ENCODE measurements around the gene SCN7A.
"Not testable (repeated sequence)": the region's sequence is repeated elsewhere in the genome, so short reads cannot be mapped to it uniquely, and the experiment has no call there.

The SCN7A gene

DNA sequence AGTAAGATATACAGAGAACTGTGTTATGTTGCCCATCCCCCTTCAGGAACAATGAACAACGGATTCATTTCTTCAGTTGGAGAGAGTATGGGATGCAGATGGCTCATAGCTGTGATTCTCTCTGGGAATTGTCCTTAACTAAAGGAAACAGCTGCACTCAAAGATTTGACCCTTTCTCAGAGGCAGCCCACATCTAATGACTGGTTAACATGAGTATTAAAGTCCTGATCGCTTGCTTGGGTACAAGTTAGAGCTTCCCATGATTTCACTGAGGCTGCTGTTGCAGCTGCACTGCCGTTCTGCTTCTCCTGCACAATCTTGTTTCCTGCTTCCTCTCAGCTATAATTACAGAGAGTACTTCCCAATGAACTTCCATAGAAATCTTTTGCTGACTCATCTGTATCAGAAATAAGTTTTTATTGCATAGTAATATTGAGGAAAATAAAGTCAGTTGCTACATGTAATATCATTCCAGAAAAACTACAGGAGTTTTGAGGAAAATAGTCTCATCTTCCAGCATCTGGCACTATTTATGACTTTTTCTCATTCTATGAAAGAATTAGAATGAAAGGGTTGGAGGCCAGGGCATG lies 105.5 kb downstream of the SCN7A start:
- no peak for DNase-seq

DNA sequence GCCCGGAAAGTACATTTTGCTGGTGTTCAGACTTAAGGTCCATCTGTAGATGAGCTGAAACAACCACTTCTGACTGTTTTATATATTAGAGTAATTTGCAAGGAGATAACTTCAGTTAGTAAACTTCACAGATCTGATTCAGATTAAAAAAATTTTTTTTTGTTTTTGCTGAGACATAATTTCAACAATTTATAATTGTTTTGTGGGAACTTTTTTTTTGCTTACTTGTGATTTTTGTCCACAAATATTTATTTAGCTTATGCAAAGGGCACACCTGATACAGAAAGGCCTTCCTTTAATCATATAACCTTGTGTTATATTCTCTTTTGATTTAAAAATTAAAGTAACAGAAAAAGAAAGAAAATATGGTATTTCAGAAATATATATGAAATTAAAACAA lies 108.7 kb downstream of the SCN7A start:
- DNase-seq: no peak

DNA sequence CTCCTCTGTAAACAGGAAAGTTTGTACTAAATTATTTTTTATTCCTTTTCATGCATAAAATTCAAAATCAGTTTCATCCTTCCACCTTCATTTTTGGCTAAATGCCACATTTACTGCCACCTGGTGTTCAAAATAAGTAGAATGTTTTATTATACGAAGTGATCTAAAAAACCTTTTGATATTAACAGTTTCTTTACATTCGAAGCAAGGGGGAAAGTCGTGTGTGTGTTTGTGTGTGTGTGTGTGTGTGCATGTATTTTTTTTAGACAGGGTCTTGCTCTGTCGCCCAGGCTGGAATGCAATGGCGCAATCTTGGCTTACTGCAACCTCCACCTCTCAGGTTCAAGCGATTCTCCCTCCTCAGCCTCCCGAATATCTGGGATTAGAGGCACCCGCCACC lies 109.3 kb downstream of the SCN7A start:
- no peak for DNase-seq

DNA sequence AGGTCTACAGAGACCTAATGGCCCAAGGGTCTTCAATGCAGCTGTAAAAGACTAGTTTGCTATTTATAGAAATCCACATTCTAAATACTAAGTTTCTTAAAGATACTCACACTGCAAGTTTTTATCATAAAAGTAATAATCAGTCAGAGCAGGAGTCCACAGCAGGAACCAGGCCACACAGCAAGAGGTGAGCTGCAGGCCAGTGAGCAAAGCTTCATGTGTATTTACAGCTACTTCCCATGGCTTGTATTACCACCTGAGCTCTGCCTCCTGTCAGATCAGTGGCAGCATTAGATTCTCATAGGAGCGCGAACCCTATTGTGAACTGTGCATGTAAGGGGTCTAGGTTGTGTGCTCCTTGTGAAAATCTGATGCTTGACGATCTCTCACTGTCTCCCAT lies 111.6 kb downstream of the SCN7A start:
- DNase-seq: no peak

DNA sequence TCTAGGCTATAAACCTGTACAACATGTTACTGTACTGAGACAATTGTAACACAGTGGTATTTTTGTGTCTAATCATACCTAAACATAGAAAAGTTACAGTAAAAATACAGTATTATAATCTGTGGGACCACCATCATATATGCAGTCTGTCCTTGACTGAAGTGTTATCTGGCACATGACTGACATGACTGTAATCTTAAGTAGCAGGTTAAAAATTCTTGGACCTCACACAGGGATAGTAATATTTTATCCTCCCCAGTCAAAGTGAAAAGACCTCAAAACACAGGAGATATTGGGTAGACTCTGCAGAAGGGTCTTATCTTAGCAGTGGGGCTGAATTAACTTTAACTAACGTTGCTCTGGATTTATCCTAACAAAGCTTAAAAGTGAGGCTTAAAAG lies 113.4 kb downstream of the SCN7A start:
- no peak for DNase-seq

DNA sequence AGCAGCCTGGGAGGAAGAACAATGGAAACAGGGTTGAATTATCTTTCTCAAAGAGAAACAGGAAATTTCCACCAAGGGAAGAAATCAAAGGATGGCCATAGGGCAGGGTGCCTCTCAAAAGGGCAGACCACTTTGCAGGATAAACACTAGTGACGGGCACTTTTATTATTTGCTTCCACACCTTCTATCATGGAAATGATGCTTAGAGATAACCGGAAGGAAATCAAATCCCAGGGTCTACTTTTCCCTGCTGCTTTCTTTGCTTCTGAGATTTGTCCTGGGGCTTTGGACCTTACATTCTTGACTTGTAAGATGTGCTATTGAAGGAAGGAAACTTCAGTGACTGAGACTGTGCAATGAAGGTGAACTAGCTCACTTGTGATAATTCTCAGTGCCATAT lies 117.2 kb downstream of the SCN7A start:
- no peak for DNase-seq

DNA sequence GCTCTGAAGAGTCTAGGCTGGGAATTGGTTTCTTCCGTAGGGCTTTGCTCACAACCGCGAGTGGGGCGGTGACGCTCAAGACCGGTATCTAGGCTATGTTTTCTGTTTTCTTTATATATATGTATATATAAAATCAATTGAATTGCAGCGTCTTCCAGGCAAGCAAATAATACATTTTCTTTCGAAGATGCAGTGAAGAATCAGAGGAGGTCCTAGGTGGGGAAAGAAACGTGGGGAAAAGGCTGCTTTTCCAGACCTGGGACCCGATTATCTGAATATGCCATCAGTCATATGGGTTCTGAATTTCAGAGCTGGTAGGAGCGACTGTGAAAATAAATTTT lies 117.6 kb downstream of the SCN7A start:
- no peak for DNase-seq

DNA sequence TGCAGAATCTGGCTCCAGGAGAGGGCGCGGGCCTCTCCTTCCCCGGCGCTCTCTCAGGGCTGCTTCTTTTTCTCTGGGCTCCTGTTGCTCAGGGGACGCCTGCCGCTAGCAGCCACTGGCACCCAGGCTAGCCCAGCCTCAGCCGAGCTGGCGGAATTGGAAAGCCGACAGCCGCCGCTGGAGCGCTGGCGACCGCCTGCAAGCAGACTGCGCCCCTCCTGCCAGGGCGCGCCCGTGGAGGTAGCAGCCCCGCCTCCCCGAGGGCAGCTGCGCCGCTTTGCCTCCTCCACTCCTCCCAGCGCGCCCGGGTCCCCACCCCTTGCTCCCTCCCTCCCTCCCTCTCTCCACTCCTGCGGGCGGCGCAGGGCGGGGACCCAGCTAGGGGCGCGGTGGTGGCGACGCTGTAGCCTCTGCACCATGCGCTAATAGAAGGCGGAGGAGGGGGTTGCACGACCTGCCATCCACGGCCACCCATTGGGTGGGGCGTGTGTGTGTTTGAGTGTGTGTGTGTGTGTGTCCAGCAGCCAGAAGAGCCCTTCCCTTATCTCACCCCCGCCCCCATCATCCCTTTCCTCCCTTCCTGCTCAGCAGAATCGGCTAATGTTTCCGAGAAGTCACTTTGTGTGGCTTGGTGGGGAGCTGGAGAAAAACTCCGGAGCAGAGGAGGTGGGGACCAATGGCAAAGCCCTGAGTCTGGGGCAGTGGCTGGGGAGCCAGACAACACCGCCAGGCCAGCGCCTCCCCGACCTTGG lies 118.1 kb downstream of the SCN7A start, which contains the start of gene SCN9A:
SCN9A (minus strand) TSS at position 209 of the 752 bp plus-strand sequence. CDS start 64,188 bp downstream, outside the sequence.
- no peak for DNase-seq

DNA sequence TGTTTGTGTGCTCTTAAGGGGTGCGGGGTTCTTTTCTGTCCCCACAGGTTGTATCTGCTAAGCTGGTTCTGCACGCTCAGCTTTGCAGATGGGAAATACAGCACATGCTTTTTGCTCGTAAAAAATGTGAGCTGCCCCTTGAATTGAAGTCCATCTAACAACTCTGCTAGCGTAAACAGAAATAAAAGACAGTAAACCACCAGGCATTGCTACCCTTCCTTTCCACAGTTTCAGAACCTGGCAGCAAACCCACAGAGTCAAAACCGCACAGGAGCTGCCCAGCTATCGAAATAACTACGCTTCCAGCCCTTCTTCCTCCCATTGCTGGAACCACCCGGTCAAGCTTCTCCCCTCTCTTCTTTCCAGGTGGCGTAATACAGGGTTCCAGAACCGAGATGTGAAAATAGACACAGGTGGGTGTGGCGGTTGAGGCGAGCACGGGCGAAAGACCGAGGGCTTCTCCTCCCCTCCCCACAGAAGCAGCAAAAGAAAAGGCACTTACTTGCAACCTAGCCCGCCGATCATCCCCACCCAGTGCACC lies 118.8 kb downstream of the SCN7A start:
- DNase-seq: no peak

DNA sequence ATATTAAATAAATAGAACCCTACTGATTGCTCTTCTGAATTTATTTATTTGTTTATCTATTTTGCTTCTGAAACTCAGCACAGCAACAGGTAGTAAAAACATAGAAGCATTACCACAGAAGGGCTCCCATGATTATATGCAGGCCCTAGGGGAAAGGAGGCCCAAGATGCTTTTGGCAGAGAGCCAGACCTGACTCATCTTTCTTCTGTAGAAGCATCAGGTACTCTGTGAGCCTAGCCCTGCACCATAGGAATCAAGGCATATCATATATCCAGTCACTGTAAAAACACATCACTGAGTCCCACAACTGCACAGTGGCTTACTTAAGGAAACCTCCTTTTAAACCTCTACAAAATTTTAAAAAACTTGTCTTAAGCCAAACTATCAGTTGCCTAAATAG lies 120.1 kb downstream of the SCN7A start:
- DNase-seq: no peak

DNA sequence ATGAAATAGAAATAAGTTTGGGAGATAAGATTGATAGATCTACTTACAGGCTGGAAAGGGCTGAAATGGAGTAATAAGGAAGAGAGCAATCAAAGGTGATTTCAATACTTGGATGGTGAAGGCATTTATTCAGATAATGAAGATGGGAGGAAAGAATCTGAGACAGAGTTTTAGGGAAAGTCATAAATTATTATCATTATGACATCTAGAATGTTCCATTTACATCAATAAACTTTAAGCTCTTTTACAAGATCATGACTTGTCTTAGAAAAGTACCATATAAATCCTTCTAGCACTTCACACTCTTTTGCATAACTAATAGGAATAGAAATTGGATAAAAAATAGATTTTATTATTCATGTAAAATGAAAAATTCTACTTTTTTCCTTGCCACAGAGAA lies 120.5 kb downstream of the SCN7A start:
- no peak for DNase-seq

DNA sequence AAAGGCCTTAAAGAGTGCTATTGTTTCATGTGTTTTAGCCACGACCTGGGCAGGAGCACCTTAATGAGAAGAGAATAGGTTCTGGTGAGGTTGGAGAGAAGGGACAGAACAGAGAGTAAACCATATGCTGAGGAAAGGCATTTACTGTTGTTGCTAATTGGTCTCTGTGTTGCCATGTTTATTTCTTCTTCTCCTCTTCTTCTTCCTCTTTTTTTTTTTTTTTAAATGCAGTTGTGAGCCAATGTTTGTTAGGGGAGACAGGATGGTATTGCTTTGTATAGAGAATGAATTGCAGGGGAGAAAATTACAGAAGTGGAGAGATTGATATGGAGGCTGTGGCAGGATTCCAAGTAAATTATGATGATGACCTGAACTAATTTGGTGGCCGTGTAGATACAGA lies 120.9 kb downstream of the SCN7A start:
- DNase-seq: no peak

DNA sequence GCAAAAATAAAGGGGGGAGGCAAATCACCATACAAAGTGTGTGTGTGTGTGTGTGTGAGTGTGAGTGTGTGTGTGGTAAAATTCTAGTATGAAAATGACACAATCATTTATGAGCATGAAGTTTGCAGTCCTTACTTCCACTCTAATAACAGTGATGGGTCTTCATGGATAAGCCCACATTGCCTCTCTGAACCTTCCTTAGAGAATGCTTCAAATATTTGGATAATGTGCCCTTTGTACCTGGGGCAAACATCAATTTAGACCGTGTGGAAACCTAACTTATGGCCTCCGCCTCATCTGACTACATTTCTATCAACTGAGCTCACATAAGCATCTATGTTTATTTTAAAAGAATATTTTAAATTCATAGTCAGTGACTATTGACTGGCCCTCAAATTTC lies 122.0 kb downstream of the SCN7A start:
- DNase-seq: no peak

DNA sequence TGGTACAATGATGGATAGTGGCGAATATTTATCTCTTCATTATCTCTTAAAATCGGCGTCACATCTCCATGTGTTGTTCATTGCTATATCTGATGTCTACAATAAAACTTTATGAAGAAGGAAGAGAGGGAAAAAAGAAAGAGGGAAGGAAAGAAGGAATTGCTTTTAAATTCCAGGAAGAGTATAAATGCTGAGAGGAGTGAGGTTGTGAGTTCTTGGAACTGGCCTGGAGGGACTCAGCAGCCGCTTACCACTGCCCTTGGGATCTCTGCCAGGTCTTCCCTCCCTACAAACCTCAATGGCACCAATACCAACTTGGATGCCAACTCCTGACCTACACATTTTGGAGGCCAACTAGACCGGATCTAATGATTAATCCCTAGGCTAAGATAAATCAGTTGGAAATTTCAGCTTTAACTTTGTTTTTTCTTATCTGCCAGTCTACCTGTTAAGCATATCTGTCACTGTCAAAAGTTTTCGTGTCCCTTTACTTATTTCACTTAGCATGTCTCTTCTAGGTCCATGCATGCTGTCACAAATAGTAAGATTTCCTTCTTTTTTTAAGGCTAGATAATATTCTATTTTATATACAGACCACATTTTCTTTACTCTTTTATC lies 128.1 kb downstream of the SCN7A start:
- DNase-seq: no peak

DNA sequence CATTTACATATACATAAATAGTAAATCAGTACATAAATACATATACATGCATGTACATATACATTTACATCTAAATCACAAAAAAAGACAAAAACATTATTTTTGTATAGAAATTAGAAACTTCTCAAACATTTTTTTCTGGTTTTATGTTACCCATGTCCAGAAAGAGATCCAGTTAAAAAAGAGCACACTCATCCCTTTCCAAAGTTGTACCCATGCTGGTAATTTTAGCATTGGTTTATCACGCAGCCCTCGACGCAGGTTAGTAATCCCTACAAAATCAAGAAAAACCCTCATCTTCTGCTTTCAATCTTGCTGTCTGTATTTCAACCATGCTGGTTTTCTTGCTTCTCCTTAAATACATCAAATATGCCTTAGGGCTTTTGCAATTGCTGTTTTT lies 128.8 kb downstream of the SCN7A start:
- DNase-seq: no peak

DNA sequence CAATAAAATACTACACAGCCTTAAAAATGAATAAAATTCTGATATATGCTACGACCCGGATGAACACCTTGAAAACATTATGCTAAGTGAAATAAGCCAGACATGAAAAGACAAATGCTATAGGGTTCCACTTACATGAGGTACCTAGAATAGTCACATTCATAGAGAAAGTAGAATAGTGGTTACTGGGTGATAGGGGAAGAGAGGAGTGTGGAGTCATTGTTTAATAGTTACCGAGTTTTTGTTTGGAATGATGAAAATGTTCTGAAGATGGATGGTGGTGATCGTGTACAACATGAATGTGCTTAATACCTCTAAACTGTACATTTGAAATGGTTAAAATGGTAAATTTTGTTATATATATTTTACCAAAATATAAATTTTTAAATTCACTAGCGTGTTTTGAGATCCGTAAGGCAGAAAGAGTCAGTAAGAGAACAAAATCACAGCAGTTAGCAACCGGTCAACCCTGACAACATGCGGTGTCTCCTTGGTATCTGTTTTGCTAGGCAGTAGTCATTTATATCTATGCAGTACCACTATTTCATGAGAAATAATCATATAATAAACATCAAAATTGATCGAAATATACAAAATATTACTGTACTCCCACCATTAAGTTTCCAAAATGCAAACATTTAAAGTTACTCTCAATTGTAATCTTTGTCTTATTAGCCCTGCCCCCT lies 129.4 kb downstream of the SCN7A start:
- DNase-seq: no peak

DNA sequence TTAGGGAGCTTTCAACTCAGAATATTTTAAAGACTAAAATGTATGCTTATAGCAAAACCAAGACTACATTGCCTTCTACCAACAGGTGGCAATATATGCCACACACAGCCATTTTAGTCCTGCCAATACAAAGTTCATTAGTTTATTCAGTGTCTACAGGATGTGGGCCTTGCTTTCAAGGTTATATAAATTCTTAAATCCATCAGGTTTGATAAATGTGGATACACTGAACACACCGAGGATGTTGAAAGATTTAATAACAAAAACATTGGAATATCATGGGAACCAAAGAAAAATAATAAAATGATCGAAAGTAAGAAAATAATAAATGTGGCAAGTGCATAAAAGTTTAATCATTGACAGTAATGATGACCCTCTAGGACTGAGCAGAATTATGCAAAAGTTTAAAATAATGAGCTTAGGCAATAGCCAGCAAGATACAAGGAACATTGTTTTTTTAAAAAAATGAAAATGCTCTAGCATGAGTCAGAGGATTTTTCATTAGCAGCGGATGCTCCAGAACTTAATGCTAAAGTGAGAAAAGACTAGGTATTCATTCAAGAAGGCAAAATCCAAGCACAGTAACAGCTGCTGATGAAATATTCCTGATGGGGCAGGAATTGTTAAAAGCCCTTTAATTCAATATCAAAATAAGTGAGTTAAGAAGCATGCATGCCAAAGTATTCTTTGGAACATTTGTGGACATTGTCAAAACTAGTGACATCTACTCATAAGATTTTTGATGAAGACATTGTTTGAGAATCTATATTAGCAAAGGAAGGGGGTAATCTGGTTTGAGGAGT lies 132.5 kb downstream of the SCN7A start:
- DNase-seq: no peak

DNA sequence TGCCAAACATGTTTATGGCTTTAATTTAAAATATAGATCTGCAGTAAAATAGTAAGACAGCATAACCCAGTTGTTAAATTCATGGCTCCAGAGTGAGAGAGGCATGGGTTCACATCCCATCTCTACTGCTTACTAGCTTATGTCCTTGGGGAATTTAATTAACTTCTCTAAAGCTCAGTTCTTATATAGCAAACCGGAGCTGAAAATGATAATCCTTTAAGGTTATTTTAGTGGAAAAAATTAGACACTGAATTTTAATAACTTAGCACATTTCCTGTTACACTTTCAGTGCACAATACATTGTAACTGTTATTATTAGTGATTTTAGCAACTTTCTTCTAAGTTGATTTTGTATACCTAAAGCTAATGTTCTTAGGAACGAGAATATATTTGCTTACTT lies 133.1 kb downstream of the SCN7A start:
- no peak for DNase-seq

DNA sequence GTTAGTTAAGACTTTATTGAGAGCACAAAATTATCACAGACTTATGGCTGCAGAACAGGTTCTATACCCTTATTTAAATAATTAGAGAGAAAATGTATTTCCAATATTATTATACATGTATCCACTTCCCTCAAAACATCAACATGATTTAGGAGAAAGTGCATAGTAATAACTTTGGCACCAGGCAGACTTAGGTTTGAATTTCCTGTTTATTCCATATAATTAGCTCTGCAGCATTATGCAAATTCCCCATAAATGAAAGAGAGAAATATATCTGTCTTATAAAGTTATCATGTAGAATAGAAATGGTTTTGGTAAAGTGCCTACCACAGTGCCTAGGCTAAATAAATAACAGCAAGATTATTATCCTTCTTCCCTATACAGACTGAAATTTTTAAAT lies 133.6 kb downstream of the SCN7A start:
- DNase-seq: no peak

DNA sequence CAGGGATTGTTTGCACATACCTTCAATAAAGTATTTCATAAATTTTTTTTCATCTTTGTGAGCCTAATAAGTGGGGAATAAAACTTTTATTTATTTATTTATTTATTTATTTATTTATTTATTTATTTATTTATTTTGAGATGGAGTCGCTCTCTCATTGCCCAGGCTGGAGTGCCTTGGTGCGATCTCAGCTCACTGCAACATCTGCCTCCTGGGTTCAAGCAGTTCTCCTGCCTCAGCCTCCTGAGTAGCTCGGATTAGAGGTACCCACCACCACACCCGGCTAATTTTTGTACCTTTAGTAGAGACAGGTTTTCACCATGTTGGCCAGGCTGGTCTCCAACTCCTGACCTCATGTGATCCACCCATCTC lies 136.1 kb downstream of the SCN7A start:
- not testable (repeated sequence) for DNase-seq

DNA sequence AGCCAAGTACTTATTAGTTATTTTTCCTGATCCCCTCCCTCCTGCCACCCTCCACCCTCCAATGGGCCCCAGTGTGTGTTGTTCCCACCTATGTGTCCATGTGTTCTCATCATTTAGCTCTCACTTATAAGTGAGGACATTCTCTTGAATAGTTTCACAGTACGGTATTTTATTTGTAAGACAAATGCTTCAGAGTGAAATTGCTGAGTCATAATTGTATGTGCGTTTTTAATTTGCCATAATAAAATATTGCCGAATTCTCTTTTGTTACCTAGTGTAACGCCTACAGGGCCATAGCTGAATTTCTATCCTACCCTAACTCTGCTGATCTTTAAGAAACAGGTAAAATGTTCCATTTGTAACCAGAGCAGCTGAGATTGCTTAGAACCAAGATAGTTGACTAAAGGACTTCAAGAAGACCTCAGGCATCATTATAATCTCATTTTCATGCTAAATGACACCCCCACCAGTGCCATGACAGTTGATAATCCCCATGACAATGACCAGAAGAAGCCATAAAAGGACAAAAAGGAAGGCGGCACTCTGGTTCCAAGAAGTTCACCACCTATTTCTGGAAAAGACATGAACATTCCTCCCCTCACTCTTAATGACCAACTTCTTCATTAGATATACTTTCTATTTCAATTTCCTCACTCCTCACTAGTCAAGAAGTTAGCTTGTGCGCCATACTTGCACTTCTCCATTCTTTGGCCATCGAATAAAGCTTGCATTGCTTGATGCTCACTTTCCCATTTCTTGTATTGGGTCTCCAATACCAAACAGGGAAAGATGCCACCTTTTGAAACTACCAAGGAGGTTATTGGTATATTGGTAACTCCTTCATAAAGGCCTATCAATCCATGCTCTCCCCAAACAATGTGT lies 136.7 kb downstream of the SCN7A start:
- no peak for DNase-seq

Measured in CD4-positive, alpha-beta T cell treated with Interleukin-17A for 1 hour (primary cell).